ENCODE measurements around the gene KRTAP3-2.

The KRTAP3-2 gene

GRCh38 chr17:41010441-41010840 lies 10.7 kb upstream of the KRTAP3-2 start:
- no peak for DNase-seq (ENCODE audit: low read depth in 2 of 2, low spot score in 1 of 2)

GRCh38 chr17:41009936-41010335 lies 10.2 kb upstream of the KRTAP3-2 start:
- no peak for DNase-seq (ENCODE audit: low read depth in 2 of 2, low spot score in 1 of 2)

- no peak for DNase-seq (ENCODE audit: low read depth in 2 of 2, low spot score in 1 of 2)
Measured at GRCh38 chr17:41009301-41009760, 9.6 kb upstream of the KRTAP3-2 start.

- DNase-seq (ENCODE audit: low read depth in 2 of 2, low spot score in 1 of 2) = no peak
Measured at GRCh38 chr17:41008811-41009210, 9.1 kb upstream of the KRTAP3-2 start, which contains the start of gene KRTAP3-1. KRTAP3-1 (minus strand) TSS chr17:41009128; CDS start chr17:41009074, 54 bp downstream.

- DNase-seq (ENCODE audit: low read depth in 2 of 2, low spot score in 1 of 2) = no peak
Measured at GRCh38 chr17:41004397-41004796, 4.7 kb upstream of the KRTAP3-2 start.

- DNase-seq (ENCODE audit: low read depth in 2 of 2, low spot score in 1 of 2) = no peak
Measured at GRCh38 chr17:41003926-41004325, 4.2 kb upstream of the KRTAP3-2 start.

GRCh38 chr17:41002814-41003213 lies 3.1 kb upstream of the KRTAP3-2 start:
- DNase-seq (ENCODE audit: low read depth in 2 of 2, low spot score in 1 of 2) = no peak

- no peak for DNase-seq (ENCODE audit: low read depth in 2 of 2, low spot score in 1 of 2)
Measured at GRCh38 chr17:41001795-41002194, 2.1 kb upstream of the KRTAP3-2 start.

GRCh38 chr17:40997361-40997760 lies 2.3 kb downstream of the KRTAP3-2 start:
- no peak for DNase-seq (ENCODE audit: low read depth in 2 of 2, low spot score in 1 of 2)

- DNase-seq (ENCODE audit: low read depth in 2 of 2, low spot score in 1 of 2) = no peak
Measured at GRCh38 chr17:40996829-40997228, 2.9 kb downstream of the KRTAP3-2 start.

GRCh38 chr17:40995116-40995515 lies 4.6 kb downstream of the KRTAP3-2 start:
- no peak for DNase-seq (ENCODE audit: low read depth in 2 of 2, low spot score in 1 of 2)

- no peak for DNase-seq (ENCODE audit: low read depth in 2 of 2, low spot score in 1 of 2)
Measured at GRCh38 chr17:40993839-40994238, 5.9 kb downstream of the KRTAP3-2 start, which contains the start of gene KRTAP3-3. KRTAP3-3 (minus strand) TSS chr17:40994164; CDS start chr17:40994097, 67 bp downstream.

GRCh38 chr17:40993084-40993483 lies 6.6 kb downstream of the KRTAP3-2 start:
- DNase-seq (ENCODE audit: low read depth in 2 of 2, low spot score in 1 of 2) = no peak

- DNase-seq (ENCODE audit: low read depth in 2 of 2, low spot score in 1 of 2) = no peak
Measured at GRCh38 chr17:40992666-40993065, 7.0 kb downstream of the KRTAP3-2 start.

GRCh38 chr17:40986920-40987319 lies 12.8 kb downstream of the KRTAP3-2 start:
- DNase-seq (ENCODE audit: low read depth in 2 of 2, low spot score in 1 of 2) = no peak

GRCh38 chr17:40984226-40984625 lies 15.5 kb downstream of the KRTAP3-2 start, which contains the start of gene KRT40:
KRT40 (minus strand) TSS chr17:40984326; CDS start chr17:40984273, 53 bp downstream.
- DNase-seq (ENCODE audit: low read depth in 2 of 2, low spot score in 1 of 2) = no peak

GRCh38 chr17:40981115-40981514 lies 18.6 kb downstream of the KRTAP3-2 start:
- no peak for DNase-seq (ENCODE audit: low read depth in 2 of 2, low spot score in 1 of 2)

GRCh38 chr17:40980596-40980995 lies 19.1 kb downstream of the KRTAP3-2 start:
- no peak for DNase-seq (ENCODE audit: low read depth in 2 of 2, low spot score in 1 of 2)

- DNase-seq (ENCODE audit: low read depth in 2 of 2, low spot score in 1 of 2) = no peak
Measured at GRCh38 chr17:40980117-40980516, 19.6 kb downstream of the KRTAP3-2 start.

- no peak for DNase-seq (ENCODE audit: low read depth in 2 of 2, low spot score in 1 of 2)
Measured at GRCh38 chr17:40978575-40979151, 21.0 kb downstream of the KRTAP3-2 start.

- no peak for DNase-seq (ENCODE audit: low read depth in 2 of 2, low spot score in 1 of 2)
Measured at GRCh38 chr17:40975516-40975915, 24.2 kb downstream of the KRTAP3-2 start.

- DNase-seq (ENCODE audit: low read depth in 2 of 2, low spot score in 1 of 2) = no peak
Measured at GRCh38 chr17:40974366-40974765, 25.3 kb downstream of the KRTAP3-2 start.

- no peak for DNase-seq (ENCODE audit: low read depth in 2 of 2, low spot score in 1 of 2)
Measured at GRCh38 chr17:40967582-40967981, 32.1 kb downstream of the KRTAP3-2 start.
